Measurements from ENCODE around the gene SIPA1L3.

SIPA1L3 gene

GRCh38 chr19:38060331-38060730, 153.3 kb downstream of the SIPA1L3 start:
- H3K27me3 ChIP-seq (ENCODE audit: low read depth, low read length): no peaks in the 10 kb centered on the region
- no peak overlapping the region for H3K9ac ChIP-seq (ENCODE audit: low read length)
- H3K79me2 ChIP-seq (ENCODE audit: low read length): no peaks in the 10 kb centered on the region
- no peak overlapping the region for H2AFZ ChIP-seq (ENCODE audit: low read depth, low read length)
- no peaks in the 10 kb centered on the region for H3K4me1 ChIP-seq (ENCODE audit: low read length)
- H3K9me3 ChIP-seq (ENCODE audit: insufficient read depth, low read length): no peaks in the 10 kb centered on the region
- H4K20me1 ChIP-seq (ENCODE audit: insufficient read depth, low read length): no peaks in the 10 kb centered on the region
- H3K27ac ChIP-seq (ENCODE audit: low read length): no peak overlapping the region
- H3K36me3 ChIP-seq (replicated peaks; ENCODE audit: low read depth, low read length): no peaks in the 10 kb centered on the region
- TF ChIP-seq CTCF (IDR thresholded peaks at IDR 0.05; ENCODE audit: low read depth, low read length): no peak
- no peak overlapping the region for H3K4me2 ChIP-seq (ENCODE audit: low read length)
- no peak overlapping the region for H3K4me3 ChIP-seq (ENCODE audit: low read length)

- H3K9ac ChIP-seq (ENCODE audit: low read length): no peak overlapping the region
- H3K4me2 ChIP-seq (ENCODE audit: low read length): no peak overlapping the region
- no peaks in the 10 kb centered on the region for H3K27me3 ChIP-seq (ENCODE audit: low read depth, low read length)
- H3K27ac ChIP-seq (ENCODE audit: low read length): no peak overlapping the region
- H4K20me1 ChIP-seq (ENCODE audit: insufficient read depth, low read length): no peaks in the 10 kb centered on the region
- TF ChIP-seq EZH2phosphoT487 (IDR thresholded peaks at IDR 0.05; ENCODE audit: low read depth) (no peak), CTCF (IDR thresholded peaks at IDR 0.05; ENCODE audit: low read depth, low read length) (no peak)
- H3K4me1 ChIP-seq (ENCODE audit: low read length): no peaks in the 10 kb centered on the region
- no peak overlapping the region for H3K4me3 ChIP-seq (ENCODE audit: low read length)
- H3K79me2 ChIP-seq (ENCODE audit: low read length): no peaks in the 10 kb centered on the region
- H3K9me3 ChIP-seq (ENCODE audit: insufficient read depth, low read length): no peaks in the 10 kb centered on the region
- H3K36me3 ChIP-seq (replicated peaks; ENCODE audit: low read depth, low read length): no peaks in the 10 kb centered on the region
- no peak overlapping the region for H2AFZ ChIP-seq (ENCODE audit: low read depth, low read length)
Observed at GRCh38 chr19:38061294-38061693, 154.3 kb downstream of the SIPA1L3 start.

GRCh38 chr19:38062959-38063761, 156.2 kb downstream of the SIPA1L3 start:
- H2AFZ ChIP-seq (ENCODE audit: low read depth, low read length): no peak overlapping the region
- H3K27ac ChIP-seq (ENCODE audit: low read length): no peak overlapping the region
- H3K36me3 ChIP-seq (replicated peaks; ENCODE audit: low read depth, low read length): no peaks in the 10 kb centered on the region
- no peaks in the 10 kb centered on the region for H3K4me1 ChIP-seq (ENCODE audit: low read length)
- no peak overlapping the region for H3K9ac ChIP-seq (ENCODE audit: low read length)
- no peaks in the 10 kb centered on the region for H3K27me3 ChIP-seq (ENCODE audit: low read depth, low read length)
- TF ChIP-seq CTCF (IDR thresholded peaks at IDR 0.05; ENCODE audit: low read depth, low read length) (no peak), EZH2phosphoT487 (IDR thresholded peaks at IDR 0.05; ENCODE audit: low read depth) (no peak)
- H3K9me3 ChIP-seq (ENCODE audit: insufficient read depth, low read length): no peaks in the 10 kb centered on the region
- no peaks in the 10 kb centered on the region for H3K79me2 ChIP-seq (ENCODE audit: low read length)
- no peak overlapping the region for H3K4me3 ChIP-seq (ENCODE audit: low read length)
- no peak overlapping the region for H3K4me2 ChIP-seq (ENCODE audit: low read length)
- H4K20me1 ChIP-seq (ENCODE audit: insufficient read depth, low read length): no peaks in the 10 kb centered on the region

GRCh38 chr19:38063928-38064327, 156.9 kb downstream of the SIPA1L3 start:
- Histone ChIP-seq H3K4me3 (ENCODE audit: low read length) (no peak overlapping the region), H3K27me3 (ENCODE audit: low read depth, low read length) (no peaks in the 10 kb centered on the region), H3K27ac (ENCODE audit: low read length) (no peak overlapping the region), H3K4me2 (ENCODE audit: low read length) (no peak overlapping the region), H3K36me3 (replicated peaks; ENCODE audit: low read depth, low read length) (no peaks in the 10 kb centered on the region), H3K4me1 (ENCODE audit: low read length) (no peaks in the 10 kb centered on the region), H3K9me3 (ENCODE audit: insufficient read depth, low read length) (no peaks in the 10 kb centered on the region), H3K9ac (ENCODE audit: low read length) (no peak overlapping the region), H4K20me1 (ENCODE audit: insufficient read depth, low read length) (no peaks in the 10 kb centered on the region), H2AFZ (ENCODE audit: low read depth, low read length) (no peak overlapping the region), H3K79me2 (ENCODE audit: low read length) (no peaks in the 10 kb centered on the region)
- TF ChIP-seq EZH2phosphoT487 (IDR thresholded peaks at IDR 0.05; ENCODE audit: low read depth) (no peak), CTCF (IDR thresholded peaks at IDR 0.05; ENCODE audit: low read depth, low read length) (no peak)

All from OCI-LY3 (cell line).